ENCODE results near the gene GOLGA5. TPM values are rescaled to one million over a fixed set of nuclear protein-coding genes. Genes with fewer than 3 reads are reported as not detected.
"Not testable (repeated sequence)": the region's sequence is repeated elsewhere in the genome, so short reads cannot be mapped to it uniquely, and the experiment has no call there.

GOLGA5 gene
- total RNA-seq, 1 experiment from 2014 or later: 25.4 TPM

DNA sequence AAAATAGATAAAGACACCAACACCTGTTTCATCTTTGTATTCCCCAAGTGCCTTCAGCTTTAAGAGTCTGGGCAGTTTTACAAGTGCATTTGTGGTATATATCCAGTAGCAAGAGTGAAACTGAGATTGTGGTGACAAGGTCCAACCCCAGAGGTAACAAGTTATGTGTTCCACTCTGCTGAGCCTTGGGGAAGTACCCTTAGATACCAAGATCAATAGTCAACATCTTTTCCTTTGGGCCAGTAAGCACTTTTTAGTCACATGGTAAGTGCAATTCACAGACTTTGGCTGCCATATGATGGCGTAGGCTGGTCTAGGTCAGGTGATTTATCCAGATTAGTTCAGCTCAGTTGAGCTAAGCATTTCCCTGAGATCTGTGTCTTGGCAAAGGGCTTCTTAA lies 25.9 kb upstream of the GOLGA5 start:
- not testable (repeated sequence) for H3T11ph ChIP-seq (ENCODE audit: low read length); DNase-seq; H3K27me3 ChIP-seq (ENCODE audit: insufficient read depth, low read length); H2BK20ac ChIP-seq (ENCODE audit: low read depth, low read length, poor library complexity, severe bottlenecking); H3K4me3 Mint-ChIP-seq; H3K27me3 Mint-ChIP-seq (ENCODE audit: low read depth); H4K8ac ChIP-seq (replicated peaks; ENCODE audit: insufficient read length, low read depth, low read length); H3K56ac ChIP-seq (ENCODE audit: insufficient read length, low read depth, low read length); H3K23me2 ChIP-seq (ENCODE audit: insufficient read length, low read depth, low read length, poor library complexity, severe bottlenecking); H2AK5ac ChIP-seq (ENCODE audit: insufficient read length, low read length); H4K20me1 ChIP-seq (ENCODE audit: control insufficient read depth, insufficient read depth, insufficient read length); H4K91ac ChIP-seq (ENCODE audit: insufficient read length, low read depth, low read length); H3K9me3 ChIP-seq (ENCODE audit: control insufficient read depth, low read depth, low read length); H3K18ac ChIP-seq (ENCODE audit: insufficient read length, low read depth, low read length); H3K9ac ChIP-seq (ENCODE audit: extremely low read depth, insufficient read length, low read length); H3K4ac ChIP-seq (ENCODE audit: low read depth, low read length); H3K9me3 Mint-ChIP-seq; H2BK12ac ChIP-seq (ENCODE audit: insufficient read length, low read depth, low read length); H4K5ac ChIP-seq (ENCODE audit: insufficient read length, low read depth, low read length); H3K79me1 ChIP-seq (ENCODE audit: insufficient read depth, low read depth, low read length, poor library complexity, severe bottlenecking); H2BK120ac ChIP-seq (ENCODE audit: low read depth, low read length, poor library complexity, severe bottlenecking); H3K36me3 Mint-ChIP-seq (ENCODE audit: insufficient read depth in 1 of 3, low read depth in 3 of 3); H2AFZ ChIP-seq (ENCODE audit: low read length); H3K4me1 Mint-ChIP-seq; H3K79me2 ChIP-seq (ENCODE audit: insufficient read depth, low read length); H3K23ac ChIP-seq (ENCODE audit: insufficient read length, low read depth, low read length); H2BK15ac ChIP-seq (ENCODE audit: low read depth, low read length); H3K27ac ChIP-seq (ENCODE audit: insufficient read length, low read depth, low read length); H3K27ac Mint-ChIP-seq; H2BK5ac ChIP-seq (ENCODE audit: insufficient read length, low read length); H3K14ac ChIP-seq (ENCODE audit: insufficient read depth, low read length); H3K4me2 ChIP-seq (ENCODE audit: insufficient read depth, insufficient read length, low read length); H3K4me1 ChIP-seq (ENCODE audit: insufficient read depth, low read length)
- WGBS (ENCODE audit: extremely low coverage, insufficient read length, low lambda C conversion rate): no CpG with 5 or more reads among the region's 1 CpG

All from H9 (cell line).